NAMALWA (cell line): ENCODE measurements around the gene RNLS.

Source experiments
- DNase-seq: peaks from one replicate; pipeline ENCODE4 v3.0.0-alpha.2; 2015; ENCODE audit warnings: low spot score

RNLS gene

GRCh38 chr10:88474884-88475844, 108.0 kb downstream of the RNLS start:
- DNase-seq, result no peak

- DNase-seq, result no peak
Measured at GRCh38 chr10:88473989-88474883, 108.9 kb downstream of the RNLS start.

- DNase-seq, result no peak
Measured at GRCh38 chr10:88472540-88472939, 110.6 kb downstream of the RNLS start.

- DNase-seq, result no peak
Measured at GRCh38 chr10:88471899-88472298, 111.2 kb downstream of the RNLS start.

GRCh38 chr10:88467835-88468485, 115.2 kb downstream of the RNLS start:
- no peak for DNase-seq

- no peak for DNase-seq
Measured at GRCh38 chr10:88466786-88467185, 116.3 kb downstream of the RNLS start.

GRCh38 chr10:88465765-88466164, 117.4 kb downstream of the RNLS start:
- no peak for DNase-seq

GRCh38 chr10:88463811-88464210, 119.3 kb downstream of the RNLS start:
- no peak for DNase-seq

- no peak for DNase-seq
Measured at GRCh38 chr10:88461426-88461825, 121.7 kb downstream of the RNLS start.

GRCh38 chr10:88459530-88459929, 123.6 kb downstream of the RNLS start:
- DNase-seq, result no peak

GRCh38 chr10:88458209-88458608, 124.9 kb downstream of the RNLS start:
- DNase-seq, result no peak

- DNase-seq, result no peak
Measured at GRCh38 chr10:88457660-88458059, 125.5 kb downstream of the RNLS start.

GRCh38 chr10:88456730-88457129, 126.4 kb downstream of the RNLS start:
- DNase-seq, result no peak

- no peak for DNase-seq
Measured at GRCh38 chr10:88455831-88456230, 127.3 kb downstream of the RNLS start.

GRCh38 chr10:88450201-88450600, 132.9 kb downstream of the RNLS start:
- no peak for DNase-seq

GRCh38 chr10:88442716-88443115, 140.4 kb downstream of the RNLS start:
- DNase-seq, result no peak

- no peak for DNase-seq
Measured at GRCh38 chr10:88440541-88440940, 142.6 kb downstream of the RNLS start.

- no peak for DNase-seq
Measured at GRCh38 chr10:88439932-88440331, 143.2 kb downstream of the RNLS start.

GRCh38 chr10:88437411-88437810, 145.7 kb downstream of the RNLS start:
- DNase-seq, result no peak

- no peak for DNase-seq
Measured at GRCh38 chr10:88433565-88434186, 149.4 kb downstream of the RNLS start.

- DNase-seq, result no peak
Measured at GRCh38 chr10:88431103-88431502, 152.0 kb downstream of the RNLS start.

- DNase-seq, result no peak
Measured at GRCh38 chr10:88428976-88429375, 154.1 kb downstream of the RNLS start.
